ENCODE measurements around the gene SLC26A9. TPM values are rescaled to one million over a fixed set of nuclear protein-coding genes. Genes with fewer than 3 reads are reported as not detected.

SLC26A9 gene
- total and polyA plus RNA-seq, 2 of the 4 experiments (the other 2 are of a cell fraction), result not detected

GRCh38 chr1:205971082-205971481, 27.8 kb upstream of the SLC26A9 start:
- Histone ChIP-seq H3K18ac (ENCODE audit: low read depth, low read length) (no peak overlapping the region), H2AK5ac (ENCODE audit: low read depth, low read length) (no peak overlapping the region), H3K9me1 (ENCODE audit: insufficient read depth, low read length) (peaks cover 27% of the 10 kb centered on the region), H4K8ac (ENCODE audit: low read depth in 2 of 2, low read length in 2 of 2) (no peak overlapping the region), H2AK9ac (replicated peaks; ENCODE audit: low read depth, low read length, poor library complexity) (no peak overlapping the region), H4K20me1 (ENCODE audit: insufficient read depth, low read length) (no peaks in the 10 kb centered on the region; the same call in 1 of the 2 replicates), H3K9me3 (ENCODE audit: control insufficient read depth, insufficient read depth, low read length) (no peaks in the 10 kb centered on the region), H2BK15ac (ENCODE audit: low read depth, low read length) (no peak overlapping the region), H2BK5ac (ENCODE audit: low read depth, low read length, poor library complexity, severe bottlenecking) (no peak overlapping the region), H3K27me3 (ENCODE audit: control insufficient read depth, insufficient read depth, low read length) (peaks cover 18% of the 10 kb centered on the region), H3K27ac (ENCODE audit: insufficient read depth, low read length) (no peak overlapping the region), H3K79me1 (ENCODE audit: low read depth in 1 of 2, low read length in 2 of 2) (no peaks in the 10 kb centered on the region), H3K36me3 (ENCODE audit: control insufficient read depth, insufficient read depth, low read length) (no peaks in the 10 kb centered on the region), H2BK20ac (ENCODE audit: low read depth, low read length) (no peak overlapping the region), H3K4me3 (ENCODE audit: insufficient read depth, low read depth, low read length) (no peak overlapping the region), H3K4me1 (ENCODE audit: control insufficient read depth, insufficient read depth, low read length) (no peaks in the 10 kb centered on the region), H3K4ac (ENCODE audit: low read depth, low read length) (no peak overlapping the region), H3K4me2 (ENCODE audit: low read depth, low read length) (no peak overlapping the region), H2AFZ (replicated peaks; ENCODE audit: low read length, poor library complexity) (no peak overlapping the region), H2BK120ac (ENCODE audit: low read depth, low read length) (no peak overlapping the region), H3K14ac (replicated peaks; ENCODE audit: low read depth, low read length) (no peak overlapping the region), H3K9ac (ENCODE audit: low read depth, low read length) (no peak overlapping the region), H3K56ac (ENCODE audit: extremely low read depth, insufficient read depth, low read length) (no peak overlapping the region), H4K5ac (ENCODE audit: low read depth, low read length) (no peak overlapping the region), H3K23ac (ENCODE audit: low read depth, low read length) (no peak overlapping the region), H4K91ac (ENCODE audit: insufficient read depth, low read depth, low read length) (no peak overlapping the region)
- ChIA-PET CTCF (interaction anchor here (2.5 kb wide), 1 partner anchor 179 kb away, joined by 9 read pairs; no protein-coding TSS in a partner anchor), POLR2A (ENCODE audit: unreplicated experiment) (no interaction called here)
- in situ Hi-C loops (cut with MboI; ENCODE audit: low sequenced_read_pairs) (no loop called here), dilution Hi-C loops (cut with HindIII; ENCODE audit: low sequenced_read_pairs, unreplicated experiment) (no loop called here), intact Hi-C loops (cut with micrococcal nuclease) (loop anchor here (10.0 kb wide), 1 partner anchor 376 kb away; no protein-coding TSS in a partner anchor)
- DNase-seq (no peak), ATAC-seq (ENCODE audit: low read depth) (no peak)
- 79% methylated on average over 3 of the region's 4 CpGs; no CpG with 5 or more reads in 1 of the 2 experiments for WGBS, 2 experiments (ENCODE audit: extremely low coverage in 2 of 2, insufficient read length in 1 of 2)
- no TSS peak for BruUV-seq (replicated peaks)
- TF ChIP-seq CHD1 (IDR thresholded peaks at IDR 0.05; ENCODE audit: low read depth, low read length), result no peak
- TF ChIP-seq NFE2L2 (IDR thresholded peaks at IDR 0.05; ENCODE audit: low read depth, low read length), result no peak
